Hindlimb muscle (tissue), 1 donor: ENCODE results near the gene WDPCP. TPM values are rescaled to one million over a fixed set of nuclear protein-coding genes. Genes with fewer than 3 reads are reported as not detected.
"Not testable (repeated sequence)": the region's sequence is repeated elsewhere in the genome, so short reads cannot be mapped to it uniquely, and the experiment has no call there.

Experiments used
- DNase-seq: peaks from one replicate; pipeline ENCODE4 v3.0.0-alpha.2; 2013
- polyA plus RNA-seq: library from polyadenylated mRNA; unstranded; fragments of 120-200 nt; gene quantifications from one replicate; pipeline ENCODE4 v1.2.1, GENCODE V29; 2013; ENCODE audit not compliant: insufficient read length

Gene WDPCP
- polyA plus RNA-seq, 1 donor = 8.6 TPM

GRCh38 chr2:63444565-63445288 lies 143.6 kb downstream of the WDPCP start:
- DNase-seq = no peak

- DNase-seq = no peak
Measured at GRCh38 chr2:63440612-63441011, 147.7 kb downstream of the WDPCP start.

- DNase-seq = no peak
Measured at GRCh38 chr2:63438181-63438580, 150.1 kb downstream of the WDPCP start.

- DNase-seq = no peak
Measured at GRCh38 chr2:63436488-63436887, 151.8 kb downstream of the WDPCP start.

GRCh38 chr2:63435070-63435469 lies 153.2 kb downstream of the WDPCP start:
- no peak for DNase-seq

- no peak for DNase-seq
Measured at GRCh38 chr2:63434024-63435001, 154.0 kb downstream of the WDPCP start.

GRCh38 chr2:63432373-63432772 lies 155.9 kb downstream of the WDPCP start:
- no peak for DNase-seq

- no peak for DNase-seq
Measured at GRCh38 chr2:63425606-63426005, 162.7 kb downstream of the WDPCP start.

- no peak for DNase-seq
Measured at GRCh38 chr2:63425079-63425416, 163.2 kb downstream of the WDPCP start.

- DNase-seq = no peak
Measured at GRCh38 chr2:63424329-63425078, 163.8 kb downstream of the WDPCP start.

GRCh38 chr2:63422556-63422955 lies 165.7 kb downstream of the WDPCP start:
- DNase-seq = no peak

- no peak for DNase-seq
Measured at GRCh38 chr2:63408530-63408929, 179.7 kb downstream of the WDPCP start.

- DNase-seq = no peak
Measured at GRCh38 chr2:63406641-63407040, 181.6 kb downstream of the WDPCP start.

- DNase-seq = no peak
Measured at GRCh38 chr2:63403820-63404219, 184.5 kb downstream of the WDPCP start.

GRCh38 chr2:63402889-63403288 lies 185.4 kb downstream of the WDPCP start:
- DNase-seq = not testable (repeated sequence)

GRCh38 chr2:63399156-63399555 lies 189.1 kb downstream of the WDPCP start:
- no peak for DNase-seq

GRCh38 chr2:63379451-63379850 lies 208.8 kb downstream of the WDPCP start:
- no peak for DNase-seq

GRCh38 chr2:63378589-63378988 lies 209.7 kb downstream of the WDPCP start:
- no peak for DNase-seq

GRCh38 chr2:63374341-63374740 lies 213.9 kb downstream of the WDPCP start:
- DNase-seq = no peak

- no peak for DNase-seq
Measured at GRCh38 chr2:63372549-63372948, 215.7 kb downstream of the WDPCP start.

GRCh38 chr2:63369146-63369545 lies 219.1 kb downstream of the WDPCP start:
- DNase-seq = no peak

GRCh38 chr2:63364866-63365265 lies 223.4 kb downstream of the WDPCP start:
- DNase-seq = no peak

GRCh38 chr2:63357722-63358121 lies 230.6 kb downstream of the WDPCP start:
- DNase-seq = not testable (repeated sequence)
